Effector memory CD4-positive, alpha-beta T cell (primary cell): ENCODE results near the gene SPP2.

Experiments
- DNase-seq, 3 donors: peaks; one replicate each; pipeline ENCODE4 v3.0.0-alpha.2; 2020
- H3K27ac ChIP-seq: 2 replicates; pipeline ENCODE4 v1.7.0; 2013; ENCODE audit warnings: mild to moderate bottlenecking, low read length, moderate library complexity; ENCODE audit not compliant: insufficient read depth, poor library complexity, severe bottlenecking
- H3K27me3 ChIP-seq: replicated peaks from 2 replicates; pipeline ENCODE4 v1.7.0; 2013; ENCODE audit warnings: mild to moderate bottlenecking, low read length; ENCODE audit not compliant: insufficient read depth, control insufficient read depth, poor library complexity, severe bottlenecking
- H3K36me3 ChIP-seq: 2 replicates; pipeline ENCODE4 v1.7.0; 2013; ENCODE audit warnings: mild to moderate bottlenecking, low read length, moderate library complexity; ENCODE audit not compliant: control insufficient read depth, insufficient read depth
- H3K4me1 ChIP-seq: 2 replicates; pipeline ENCODE4 v1.7.0; 2013; ENCODE audit warnings: low read length, mild to moderate bottlenecking; ENCODE audit not compliant: control insufficient read depth, insufficient read depth, poor library complexity, severe bottlenecking
- H3K4me3 ChIP-seq: 2 replicates; pipeline ENCODE4 v1.7.0; 2013; ENCODE audit warnings: low read length, low read depth, mild to moderate bottlenecking; ENCODE audit not compliant: insufficient read depth, poor library complexity, severe bottlenecking
- H3K9me3 ChIP-seq: 2 replicates; pipeline ENCODE4 v1.7.0; 2013; ENCODE audit warnings: mild to moderate bottlenecking, low read length, moderate library complexity; ENCODE audit not compliant: control insufficient read depth

Gene SPP2

GRCh38 chr2:234083572-234084348 lies 33.3 kb downstream of the SPP2 start:
- H3K36me3 ChIP-seq: no peaks in the 10 kb centered on the region
- no peak overlapping the region for H3K4me3 ChIP-seq
- H3K27me3 ChIP-seq: no peaks in the 10 kb centered on the region
- no peaks in the 10 kb centered on the region for H3K4me1 ChIP-seq
- H3K9me3 ChIP-seq: no peaks in the 10 kb centered on the region
- no peak overlapping the region for H3K27ac ChIP-seq
- DNase-seq: no peak

- H3K36me3 ChIP-seq: no peaks in the 10 kb centered on the region
- H3K27me3 ChIP-seq: no peaks in the 10 kb centered on the region
- H3K9me3 ChIP-seq: no peaks in the 10 kb centered on the region
- DNase-seq: no peak
- no peak overlapping the region for H3K4me3 ChIP-seq
- no peaks in the 10 kb centered on the region for H3K4me1 ChIP-seq
- H3K27ac ChIP-seq: no peak overlapping the region
Measured at GRCh38 chr2:234091432-234091879, 41.0 kb downstream of the SPP2 start.

GRCh38 chr2:234091883-234092282 lies 41.4 kb downstream of the SPP2 start:
- H3K4me3 ChIP-seq: no peak overlapping the region
- H3K9me3 ChIP-seq: no peaks in the 10 kb centered on the region

GRCh38 chr2:234092344-234092743 lies 41.8 kb downstream of the SPP2 start:
- no peak for DNase-seq
- Histone ChIP-seq H3K27ac (no peak overlapping the region), H3K9me3 (no peaks in the 10 kb centered on the region), H3K4me3 (no peak overlapping the region), H3K27me3 (no peaks in the 10 kb centered on the region), H3K4me1 (no peaks in the 10 kb centered on the region), H3K36me3 (no peaks in the 10 kb centered on the region)

More at GRCh38 chr2:234091883-234092282, 41.4 kb downstream of the SPP2 start:
- Histone ChIP-seq H3K27ac (no peak overlapping the region), H3K4me1 (no peaks in the 10 kb centered on the region), H3K27me3 (no peaks in the 10 kb centered on the region), H3K36me3 (no peaks in the 10 kb centered on the region)
- DNase-seq: no peak

DNA sequence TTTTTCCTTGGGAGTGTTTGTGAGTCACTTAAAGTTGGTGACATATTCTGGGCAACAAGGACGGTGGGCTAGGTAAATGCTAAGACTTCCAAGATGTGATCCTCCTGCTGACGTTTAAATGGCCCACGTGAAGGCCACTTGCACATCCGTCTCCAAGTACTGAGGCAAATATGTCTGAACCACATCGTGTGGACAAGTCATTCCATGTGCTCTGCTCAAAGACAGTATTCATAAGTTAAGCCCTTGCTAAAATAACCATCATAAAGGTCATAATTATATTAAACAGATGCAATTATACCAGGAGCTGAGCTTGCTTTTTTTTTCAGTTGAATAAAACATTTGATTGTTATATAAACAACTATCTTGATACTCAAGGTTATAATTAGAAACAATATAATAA lies 44.8 kb downstream of the SPP2 start:
- DNase-seq: no peak
- no peak overlapping the region for H3K27ac ChIP-seq
- H3K9me3 ChIP-seq: no peaks in the 10 kb centered on the region
- H3K4me3 ChIP-seq: no peak overlapping the region
- H3K36me3 ChIP-seq: no peaks in the 10 kb centered on the region
- H3K27me3 ChIP-seq: no peaks in the 10 kb centered on the region
- H3K4me1 ChIP-seq: peaks cover 3% of the 10 kb centered on the region

DNA sequence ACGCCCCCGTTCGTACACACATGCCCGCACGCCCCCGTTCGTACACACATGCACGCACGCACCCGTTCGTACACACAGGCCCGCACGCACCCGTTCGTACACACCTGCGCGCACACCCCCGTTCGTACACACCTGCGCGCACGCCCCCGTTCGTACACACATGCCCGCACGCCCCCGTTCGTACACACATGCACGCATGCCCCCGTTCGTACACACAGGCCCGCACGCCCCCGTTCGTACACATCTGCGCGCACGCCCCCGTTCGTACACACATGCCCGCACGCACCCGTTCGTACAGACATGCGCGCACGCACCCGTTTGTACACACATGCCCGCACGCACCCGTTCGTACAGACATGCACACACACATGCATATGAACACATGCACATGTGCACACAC lies 45.7 kb downstream of the SPP2 start:
- H3K27me3 ChIP-seq: no peaks in the 10 kb centered on the region
- H3K27ac ChIP-seq: no peak overlapping the region
- no peak for DNase-seq
- H3K4me1 ChIP-seq: peaks cover 8% of the 10 kb centered on the region
- H3K4me3 ChIP-seq: no peak overlapping the region
- no peaks in the 10 kb centered on the region for H3K36me3 ChIP-seq
- no peaks in the 10 kb centered on the region for H3K9me3 ChIP-seq

GRCh38 chr2:234098681-234099080 lies 48.2 kb downstream of the SPP2 start:
- no peak overlapping the region for H3K4me3 ChIP-seq
- peaks cover 15% of the 10 kb centered on the region for H3K4me1 ChIP-seq
- no peaks in the 10 kb centered on the region for H3K9me3 ChIP-seq
- no peak overlapping the region for H3K27ac ChIP-seq
- no peak for DNase-seq
- no peaks in the 10 kb centered on the region for H3K27me3 ChIP-seq
- no peaks in the 10 kb centered on the region for H3K36me3 ChIP-seq

- H3K36me3 ChIP-seq: no peaks in the 10 kb centered on the region
- H3K4me1 ChIP-seq: peaks cover 15% of the 10 kb centered on the region
- H3K27me3 ChIP-seq: no peaks in the 10 kb centered on the region
- H3K27ac ChIP-seq: no peak overlapping the region
- H3K4me3 ChIP-seq: no peak overlapping the region
- no peaks in the 10 kb centered on the region for H3K9me3 ChIP-seq
- no peak for DNase-seq
Measured at GRCh38 chr2:234099266-234099665, 48.8 kb downstream of the SPP2 start.

- Histone ChIP-seq H3K27ac (no peak overlapping the region), H3K4me1 (peaks cover 15% of the 10 kb centered on the region), H3K27me3 (no peaks in the 10 kb centered on the region), H3K9me3 (no peaks in the 10 kb centered on the region), H3K4me3 (no peak overlapping the region), H3K36me3 (no peaks in the 10 kb centered on the region)
- DNase-seq: no peak
Measured at GRCh38 chr2:234100686-234101085, 50.2 kb downstream of the SPP2 start.

DNA sequence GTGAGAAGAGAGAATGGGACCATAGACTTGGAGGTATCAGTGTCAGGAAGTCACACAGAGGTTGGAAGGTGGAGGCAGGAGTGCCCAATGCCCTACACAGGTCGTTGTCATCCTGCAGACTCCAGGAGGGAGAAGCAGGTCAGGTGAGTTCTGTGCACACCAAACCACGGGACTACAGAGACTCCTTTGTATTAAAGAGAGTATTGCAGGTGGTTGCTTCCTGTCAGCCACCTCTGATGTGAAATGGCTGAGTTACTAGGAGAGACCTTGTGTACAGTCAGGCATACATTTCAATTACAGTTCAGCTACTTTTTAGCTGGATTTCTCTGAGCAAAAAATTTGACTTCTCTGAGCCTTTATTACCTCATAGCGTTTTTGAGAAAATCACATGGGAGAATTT lies 51.6 kb downstream of the SPP2 start:
- Histone ChIP-seq H3K36me3 (no peaks in the 10 kb centered on the region), H3K9me3 (no peaks in the 10 kb centered on the region), H3K27ac (no peak overlapping the region), H3K4me3 (no peak overlapping the region), H3K27me3 (no peaks in the 10 kb centered on the region), H3K4me1 (peaks cover 15% of the 10 kb centered on the region)
- peak in 1 of 3 donors; percentile 3 for DNase-seq
